ENCODE results near the gene LRP1B.

The LRP1B gene

DNA sequence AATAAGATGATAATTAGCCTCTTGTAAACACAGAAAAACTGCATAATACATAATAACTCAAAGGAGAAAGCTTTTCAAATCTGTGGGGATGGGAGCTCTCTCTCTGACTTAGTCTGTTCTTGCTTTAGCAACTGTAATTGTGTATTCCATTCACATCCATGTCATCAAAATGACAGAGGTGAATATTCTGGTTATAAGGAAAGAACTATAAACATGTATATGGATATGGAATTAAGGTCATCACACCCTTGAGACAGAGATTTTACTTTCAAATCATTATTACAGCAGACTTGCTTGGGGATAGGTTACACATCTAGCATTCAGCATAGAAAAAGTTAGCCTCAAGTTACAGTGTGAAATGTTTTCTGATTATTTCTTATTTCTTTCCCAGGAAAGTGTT is 497.7 kb downstream of the LRP1B start:
- Mint-ChIP-seq H3K9me3 (no peaks in the 10 kb centered on the region), H3K4me3 (no peak overlapping the region), H3K27me3 (no peaks in the 10 kb centered on the region), H3K36me3 (no peaks in the 10 kb centered on the region), H3K4me1 (no peaks in the 10 kb centered on the region), H3K27ac (no peak overlapping the region)

DNA sequence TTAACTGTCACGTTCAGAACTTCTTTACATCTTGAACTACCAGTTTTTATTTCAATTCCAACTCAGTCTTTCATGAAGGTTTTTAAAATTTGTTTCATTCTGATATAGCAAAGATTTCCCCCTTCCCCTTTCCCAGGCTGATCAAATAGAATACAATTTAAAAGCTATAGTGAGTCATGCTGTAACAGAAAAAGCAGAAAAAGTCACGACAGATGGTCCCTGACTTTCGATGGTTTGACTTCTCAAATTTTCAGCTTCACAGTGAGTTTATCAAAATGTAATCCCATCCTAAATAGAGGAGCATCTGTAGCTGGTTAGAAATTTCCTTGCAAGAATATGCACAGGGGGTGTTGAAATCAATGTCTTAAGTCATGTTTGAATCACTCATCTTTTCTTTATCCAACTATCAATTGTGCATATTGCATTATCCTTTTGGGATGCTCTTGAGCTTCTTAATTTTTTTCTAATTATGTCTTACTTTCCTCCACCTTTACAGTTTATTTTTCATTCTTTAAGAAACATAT is 500.3 kb downstream of the LRP1B start:
- no peaks in the 10 kb centered on the region for H3K4me1 Mint-ChIP-seq
- H3K27ac Mint-ChIP-seq, result no peak overlapping the region
- no peak overlapping the region for H3K4me3 Mint-ChIP-seq
- H3K36me3 Mint-ChIP-seq, result no peaks in the 10 kb centered on the region
- no peaks in the 10 kb centered on the region for H3K9me3 Mint-ChIP-seq
- no peaks in the 10 kb centered on the region for H3K27me3 Mint-ChIP-seq

DNA sequence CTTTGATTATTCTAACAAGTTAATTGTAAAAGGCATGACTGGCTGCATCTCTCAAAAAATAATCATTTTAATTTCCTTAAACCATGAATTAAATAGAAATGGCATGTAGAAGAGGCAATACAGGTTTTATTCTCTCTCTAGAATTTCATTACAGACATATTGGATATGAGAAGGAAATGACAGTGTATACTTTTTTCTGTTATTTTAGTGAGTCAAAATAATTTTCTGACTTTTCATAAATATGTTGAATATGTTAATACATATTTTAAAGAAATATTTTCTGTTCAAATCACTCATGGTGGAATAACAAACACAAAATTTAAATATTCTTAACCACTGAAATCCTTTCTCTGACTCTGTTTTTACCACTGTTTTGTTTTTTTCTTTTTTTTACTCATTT is 510.4 kb downstream of the LRP1B start:
- no peaks in the 10 kb centered on the region for H3K27me3 Mint-ChIP-seq
- no peaks in the 10 kb centered on the region for H3K4me1 Mint-ChIP-seq
- H3K27ac Mint-ChIP-seq, result no peak overlapping the region
- H3K9me3 Mint-ChIP-seq, result no peaks in the 10 kb centered on the region
- H3K36me3 Mint-ChIP-seq, result no peaks in the 10 kb centered on the region
- H3K4me3 Mint-ChIP-seq, result no peak overlapping the region

DNA sequence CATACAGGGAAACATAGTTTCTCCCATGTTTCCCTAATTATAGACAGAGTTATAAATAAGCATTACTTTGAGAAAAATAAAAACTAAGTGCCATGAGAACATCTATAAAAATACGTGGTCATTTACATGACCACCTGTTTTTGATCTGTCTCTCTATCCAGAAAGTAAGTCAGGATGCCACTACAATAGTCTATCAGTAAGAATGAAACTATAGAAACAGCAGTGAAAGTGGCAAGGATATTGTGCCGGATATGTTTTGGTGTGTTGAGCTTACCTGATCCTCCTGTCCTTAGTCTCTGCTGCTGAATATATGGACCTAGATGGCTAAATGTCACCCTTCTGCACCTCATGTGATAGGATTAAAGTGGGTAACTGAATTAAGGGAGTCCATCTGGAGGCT is 512.4 kb downstream of the LRP1B start:
- Mint-ChIP-seq H3K27ac (no peak overlapping the region), H3K4me1 (no peaks in the 10 kb centered on the region), H3K27me3 (no peaks in the 10 kb centered on the region), H3K9me3 (no peaks in the 10 kb centered on the region), H3K36me3 (no peaks in the 10 kb centered on the region), H3K4me3 (no peak overlapping the region)

DNA sequence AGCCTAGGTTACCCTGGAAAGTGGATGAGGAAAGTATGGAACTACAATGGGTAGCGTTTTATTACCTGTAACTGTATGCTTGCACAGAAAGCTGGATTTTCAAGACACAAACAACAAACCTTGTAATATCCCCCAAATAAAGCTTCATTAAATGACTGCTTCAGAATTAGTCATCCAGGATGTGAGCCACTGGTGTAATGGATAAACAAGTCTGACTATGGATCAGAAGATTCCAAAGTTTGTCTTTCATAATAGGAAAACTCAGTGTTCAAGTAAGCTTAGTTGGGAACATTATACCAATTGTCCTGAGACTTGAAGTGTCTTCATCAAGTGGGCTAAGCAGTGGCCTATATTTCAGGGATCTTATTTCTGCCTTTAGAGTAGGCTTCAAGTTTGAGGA is 518.8 kb downstream of the LRP1B start:
- Mint-ChIP-seq H3K27me3 (no peaks in the 10 kb centered on the region), H3K4me1 (no peaks in the 10 kb centered on the region), H3K36me3 (no peaks in the 10 kb centered on the region), H3K4me3 (no peak overlapping the region), H3K27ac (no peak overlapping the region), H3K9me3 (no peaks in the 10 kb centered on the region)

DNA sequence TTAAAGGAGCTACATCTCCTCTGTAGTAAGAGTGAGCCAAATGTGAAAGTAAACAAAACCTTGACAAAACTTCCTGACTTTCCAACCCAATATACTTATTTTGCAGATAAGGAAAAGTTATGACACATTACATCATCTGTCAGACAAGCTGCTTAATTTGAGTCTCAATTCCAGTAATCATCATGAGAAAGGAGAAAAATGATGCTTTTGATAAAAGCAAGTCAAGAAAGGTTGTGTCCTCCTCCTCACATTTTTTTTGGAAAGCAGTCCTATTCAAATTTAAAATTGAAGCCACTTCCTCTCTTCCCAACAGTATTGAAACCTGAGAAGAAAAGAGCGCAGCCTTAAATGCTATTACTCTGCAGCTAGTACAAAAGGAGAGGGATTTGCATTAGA is 519.6 kb downstream of the LRP1B start:
- Mint-ChIP-seq H3K27me3 (no peaks in the 10 kb centered on the region), H3K4me1 (no peaks in the 10 kb centered on the region), H3K27ac (no peak overlapping the region), H3K9me3 (no peaks in the 10 kb centered on the region), H3K4me3 (no peak overlapping the region), H3K36me3 (no peaks in the 10 kb centered on the region)

DNA sequence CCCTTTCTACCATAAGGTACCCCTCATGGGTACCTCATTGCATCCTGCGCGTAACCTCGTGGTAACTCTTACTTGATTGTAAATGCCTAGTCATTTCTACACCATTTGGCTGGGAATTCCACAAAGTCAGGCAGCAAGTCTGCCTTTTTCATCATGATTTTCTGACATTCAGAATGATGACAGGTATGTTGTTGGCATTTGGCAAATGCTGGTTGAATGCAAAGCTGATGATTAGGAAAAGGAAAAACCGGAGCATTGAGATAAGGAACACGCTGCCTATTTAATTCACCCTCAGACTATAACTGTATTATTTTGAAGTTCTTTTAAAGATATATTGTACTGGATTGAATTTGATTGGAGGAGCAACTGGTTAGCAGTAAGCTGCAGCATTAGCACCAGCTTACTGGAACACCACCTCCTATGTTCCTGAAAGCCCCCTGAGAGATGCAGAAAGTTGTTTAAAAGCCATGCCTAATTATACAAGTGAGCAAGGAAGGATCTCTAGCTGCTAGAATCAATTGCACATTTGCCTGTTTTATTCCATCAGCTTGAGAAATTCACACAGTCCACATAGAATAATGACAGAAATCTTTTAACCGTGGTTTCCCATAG is 520.1 kb downstream of the LRP1B start:
- no peak overlapping the region for H3K27ac Mint-ChIP-seq
- H3K4me3 Mint-ChIP-seq, result no peak overlapping the region
- H3K27me3 Mint-ChIP-seq, result no peaks in the 10 kb centered on the region
- no peaks in the 10 kb centered on the region for H3K4me1 Mint-ChIP-seq
- no peaks in the 10 kb centered on the region for H3K9me3 Mint-ChIP-seq
- no peaks in the 10 kb centered on the region for H3K36me3 Mint-ChIP-seq

DNA sequence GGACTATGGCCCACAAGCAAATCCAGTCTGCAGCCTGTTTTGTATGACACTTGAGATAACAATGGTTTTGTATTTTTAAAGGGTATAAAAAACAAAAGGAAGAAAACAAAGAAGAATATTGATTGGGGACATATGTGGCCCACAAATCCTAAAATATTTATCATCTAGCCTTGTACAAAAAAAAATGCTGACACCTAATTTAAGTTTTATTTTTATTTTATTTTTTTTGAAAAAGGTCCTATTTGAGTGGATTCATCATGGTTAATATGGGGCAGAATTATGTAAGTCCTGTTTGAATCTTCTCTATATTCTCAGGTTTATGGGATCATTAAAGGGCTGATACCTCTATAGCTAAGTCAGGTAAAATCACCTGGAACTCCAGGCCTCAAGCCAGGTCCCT is 525.7 kb downstream of the LRP1B start:
- no peaks in the 10 kb centered on the region for H3K36me3 Mint-ChIP-seq
- peaks cover 7% of the 10 kb centered on the region for H3K9me3 Mint-ChIP-seq
- no peak overlapping the region for H3K27ac Mint-ChIP-seq
- H3K27me3 Mint-ChIP-seq, result no peaks in the 10 kb centered on the region
- H3K4me1 Mint-ChIP-seq, result no peaks in the 10 kb centered on the region
- no peak overlapping the region for H3K4me3 Mint-ChIP-seq

DNA sequence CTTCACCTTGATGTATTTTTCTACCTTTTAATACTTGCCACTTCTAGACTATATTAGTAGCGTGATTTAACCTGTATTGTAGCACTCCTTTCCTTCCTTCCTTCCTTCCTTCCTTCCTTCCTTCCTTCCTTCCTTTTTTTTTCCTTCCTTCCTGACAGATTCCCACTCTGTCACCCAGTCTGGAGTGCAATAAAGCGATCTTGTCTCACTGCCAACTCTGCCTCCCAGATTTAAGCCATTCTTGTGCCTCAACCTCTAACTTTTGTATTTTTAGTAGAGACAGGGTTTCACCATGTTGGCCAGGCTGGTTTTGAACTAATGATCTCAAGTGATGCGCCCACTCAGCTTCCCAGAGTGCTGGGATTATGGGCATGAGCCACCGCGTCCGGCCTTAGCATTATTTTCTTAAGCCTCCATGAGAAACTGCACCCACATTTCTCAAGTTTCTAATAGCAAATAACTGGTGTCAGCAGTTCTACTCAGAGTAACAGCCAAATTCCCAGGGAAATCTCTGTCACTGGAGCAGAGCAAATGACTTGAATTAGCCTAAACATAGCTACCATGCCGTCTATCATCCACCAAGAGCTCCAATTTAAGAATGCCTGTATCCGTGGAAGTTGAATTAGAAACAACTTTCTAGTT is 529.2 kb downstream of the LRP1B start:
- no peaks in the 10 kb centered on the region for H3K36me3 Mint-ChIP-seq
- peaks cover 12% of the 10 kb centered on the region for H3K9me3 Mint-ChIP-seq
- H3K27ac Mint-ChIP-seq, result no peak overlapping the region
- H3K27me3 Mint-ChIP-seq, result no peaks in the 10 kb centered on the region
- no peak overlapping the region for H3K4me3 Mint-ChIP-seq
- H3K4me1 Mint-ChIP-seq, result no peaks in the 10 kb centered on the region

DNA sequence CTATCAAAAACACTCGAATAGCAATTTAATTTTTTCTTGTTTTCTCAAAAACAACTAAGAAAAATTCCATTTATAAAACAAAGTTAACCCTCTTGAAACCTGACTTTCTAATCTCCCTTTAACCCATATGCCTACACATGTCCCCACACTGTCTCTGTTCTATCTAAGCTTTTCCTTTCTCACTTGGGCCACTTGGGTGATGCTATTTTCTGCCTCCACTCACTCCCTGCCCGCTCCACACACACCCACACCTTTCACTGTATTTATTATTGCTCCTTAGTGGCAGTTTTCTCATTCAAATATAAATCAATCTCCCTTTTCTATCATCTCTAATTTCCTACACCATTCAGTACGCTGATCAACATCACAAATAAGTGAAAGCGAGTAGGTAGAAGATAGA is 531.1 kb downstream of the LRP1B start:
- Mint-ChIP-seq H3K36me3 (no peaks in the 10 kb centered on the region), H3K4me3 (no peak overlapping the region), H3K27me3 (no peaks in the 10 kb centered on the region), H3K27ac (no peak overlapping the region), H3K4me1 (no peaks in the 10 kb centered on the region), H3K9me3 (peaks cover 12% of the 10 kb centered on the region)

DNA sequence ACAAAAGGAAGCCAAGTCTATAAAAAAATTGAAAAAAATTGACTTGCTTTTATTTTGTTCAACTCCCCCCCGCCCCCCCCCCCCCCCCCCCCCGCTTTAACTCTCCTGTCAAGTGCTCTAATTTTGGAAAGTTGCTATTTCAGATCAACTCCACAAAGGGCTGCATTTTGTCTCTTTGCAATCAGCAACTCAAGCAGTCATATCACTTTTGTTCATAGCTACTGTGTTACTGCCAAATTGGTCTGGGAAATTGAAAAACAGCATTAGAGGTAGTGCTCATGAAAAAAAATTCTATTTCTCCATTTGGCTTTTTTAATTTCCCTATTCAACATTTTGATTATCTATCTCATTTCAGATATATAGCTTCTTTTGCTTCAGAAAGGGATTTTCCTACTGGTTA is 531.8 kb downstream of the LRP1B start:
- H3K36me3 Mint-ChIP-seq, result no peaks in the 10 kb centered on the region
- H3K9me3 Mint-ChIP-seq, result peaks cover 12% of the 10 kb centered on the region
- no peak overlapping the region for H3K27ac Mint-ChIP-seq
- no peaks in the 10 kb centered on the region for H3K4me1 Mint-ChIP-seq
- no peak overlapping the region for H3K4me3 Mint-ChIP-seq
- no peaks in the 10 kb centered on the region for H3K27me3 Mint-ChIP-seq

DNA sequence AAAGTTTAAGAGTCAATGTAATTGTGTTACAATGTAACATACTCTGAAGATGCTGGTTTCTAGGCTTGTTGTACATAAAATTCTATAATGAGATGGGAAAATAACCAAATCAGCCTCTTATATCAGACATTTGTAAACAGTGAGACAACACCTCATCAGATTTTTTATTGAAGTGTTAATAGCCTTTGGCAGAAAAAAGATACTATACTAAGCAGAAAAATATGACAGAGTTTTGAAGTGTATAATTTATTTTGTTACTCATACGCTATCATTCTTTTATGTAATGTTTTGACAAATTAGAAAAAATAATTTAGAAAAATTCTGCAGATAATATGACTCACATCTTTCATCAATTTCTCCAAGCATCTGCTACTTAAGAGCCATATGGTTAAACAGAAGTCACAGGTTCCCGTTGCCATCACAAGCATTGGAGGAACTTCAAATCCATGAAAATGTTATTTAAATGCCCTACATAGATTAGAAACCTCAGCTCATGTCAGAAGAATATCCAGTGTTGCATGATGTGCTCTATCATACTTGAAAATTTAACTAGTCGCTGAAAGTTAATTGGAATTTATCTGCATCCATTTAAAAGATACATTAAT is 535.4 kb downstream of the LRP1B start:
- H3K27ac Mint-ChIP-seq, result no peak overlapping the region
- H3K36me3 Mint-ChIP-seq, result no peaks in the 10 kb centered on the region

DNA sequence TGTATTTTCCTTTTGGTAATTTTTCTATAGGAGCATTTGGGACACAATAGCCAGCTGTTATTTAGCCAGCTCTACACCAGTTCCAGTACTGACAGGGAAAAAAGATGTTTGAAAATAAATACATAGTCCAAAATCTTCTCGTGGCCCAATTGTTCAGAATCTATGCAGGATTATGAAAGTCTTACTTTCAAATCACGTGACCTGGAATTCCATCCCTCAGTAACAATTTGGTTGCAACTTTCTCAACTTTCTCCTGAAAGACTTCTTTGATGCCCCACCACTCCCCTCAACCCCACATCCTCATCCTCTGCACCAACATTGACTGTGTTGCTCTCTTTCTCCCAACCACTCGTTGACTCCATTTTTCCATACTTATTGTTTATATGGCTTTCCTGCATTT is 539.0 kb downstream of the LRP1B start:
- H3K36me3 Mint-ChIP-seq, result no peaks in the 10 kb centered on the region
- no peak overlapping the region for H3K27ac Mint-ChIP-seq
- H3K4me3 Mint-ChIP-seq, result no peak overlapping the region
- H3K4me1 Mint-ChIP-seq, result no peaks in the 10 kb centered on the region
- peaks cover 17% of the 10 kb centered on the region for H3K9me3 Mint-ChIP-seq
- H3K27me3 Mint-ChIP-seq, result no peaks in the 10 kb centered on the region

More for the DNA sequence above, 535.4 kb downstream of the LRP1B start:
- H3K9me3 Mint-ChIP-seq, result peaks cover 17% of the 10 kb centered on the region
- no peak overlapping the region for H3K4me3 Mint-ChIP-seq
- H3K4me1 Mint-ChIP-seq, result no peaks in the 10 kb centered on the region
- H3K27me3 Mint-ChIP-seq, result no peaks in the 10 kb centered on the region

DNA sequence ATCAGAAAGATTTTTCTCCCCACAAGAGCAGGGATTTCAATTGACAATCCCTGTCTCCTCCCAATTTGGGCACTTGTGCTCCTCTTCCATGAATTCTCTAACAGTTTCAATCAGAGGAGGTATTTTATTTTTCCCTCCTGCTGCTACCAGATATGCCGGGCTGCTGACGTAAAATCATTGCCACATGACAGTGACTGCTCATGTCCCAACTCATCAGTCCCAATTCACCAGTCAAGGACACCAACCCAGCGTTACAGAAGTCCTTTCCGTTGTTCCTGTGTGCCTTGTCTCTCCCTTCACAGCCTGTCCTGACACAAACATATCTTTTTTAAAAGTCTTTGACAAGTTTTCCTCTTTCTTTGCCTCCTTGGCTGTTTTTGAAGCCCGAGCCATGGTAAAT is 540.2 kb downstream of the LRP1B start:
- H3K27ac Mint-ChIP-seq, result no peak overlapping the region
- H3K4me1 Mint-ChIP-seq, result no peaks in the 10 kb centered on the region
- no peaks in the 10 kb centered on the region for H3K27me3 Mint-ChIP-seq
- H3K36me3 Mint-ChIP-seq, result no peaks in the 10 kb centered on the region
- peaks cover 17% of the 10 kb centered on the region for H3K9me3 Mint-ChIP-seq
- no peak overlapping the region for H3K4me3 Mint-ChIP-seq

DNA sequence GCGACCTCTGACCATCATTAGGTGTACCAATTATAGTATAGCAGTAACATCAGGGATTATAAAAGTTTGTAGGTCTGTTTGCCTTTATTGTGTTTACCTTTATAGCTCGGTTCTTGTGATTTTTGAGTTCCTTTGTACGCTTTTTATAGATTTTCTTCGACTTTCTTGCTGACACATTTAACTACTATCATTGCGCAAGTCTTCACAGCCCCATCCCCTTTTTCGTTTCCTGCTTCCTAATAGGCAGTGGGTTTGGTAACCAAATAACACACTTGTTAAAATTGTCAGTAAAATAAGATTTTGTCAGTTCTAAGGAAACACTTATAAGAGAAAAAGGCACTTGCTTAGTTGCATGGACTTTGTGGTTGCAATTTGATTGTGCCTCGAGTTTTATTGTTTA is 541.5 kb downstream of the LRP1B start:
- peaks cover 17% of the 10 kb centered on the region for H3K9me3 Mint-ChIP-seq
- H3K4me1 Mint-ChIP-seq, result no peaks in the 10 kb centered on the region
- H3K27ac Mint-ChIP-seq, result no peak overlapping the region
- no peaks in the 10 kb centered on the region for H3K27me3 Mint-ChIP-seq
- H3K36me3 Mint-ChIP-seq, result no peaks in the 10 kb centered on the region
- no peak overlapping the region for H3K4me3 Mint-ChIP-seq

DNA sequence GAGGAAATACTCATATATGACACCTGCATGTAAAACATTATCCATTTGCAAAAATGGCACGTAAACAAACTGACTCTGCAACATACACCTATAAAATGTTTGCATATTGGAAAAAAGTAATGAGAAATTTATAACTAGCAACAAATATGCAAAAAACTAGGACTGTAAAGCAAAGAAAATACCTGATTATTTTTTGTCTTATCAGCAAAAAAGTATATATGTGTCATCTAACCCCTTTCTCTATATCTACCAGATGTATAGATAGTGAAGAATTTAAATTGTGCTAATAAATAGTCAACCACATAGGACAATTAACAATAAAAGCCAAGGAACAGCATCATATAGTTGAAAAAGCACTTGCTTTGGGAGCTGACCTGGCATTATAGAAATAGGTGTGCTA is 543.8 kb downstream of the LRP1B start:
- Mint-ChIP-seq H3K36me3 (no peaks in the 10 kb centered on the region), H3K4me3 (no peak overlapping the region), H3K4me1 (no peaks in the 10 kb centered on the region), H3K27ac (no peak overlapping the region), H3K27me3 (no peaks in the 10 kb centered on the region), H3K9me3 (peaks cover 12% of the 10 kb centered on the region)
